HepG2 (cell line): ENCODE measurements around the gene NRAP. TPM values are rescaled to one million over a fixed set of nuclear protein-coding genes. Genes with fewer than 3 reads are reported as not detected.

Experiments
- ATAC-seq: fragments of 200-7000 bp; cut with Tn5 transposase; 3 replicates; pipeline ENCODE4 v1.9.1; 2020; ENCODE audit warnings: mild to moderate bottlenecking, moderate library complexity
- BruUV-seq: library from RNA; stranded (reverse); fragments of 400-500 nt; replicated peaks from 2 replicates; lab custom pipeline; 2021; lab: Mats Ljungman, UMichigan
- CTCF ChIA-PET: fragments of 300-600 bp; formaldehyde crosslinking; extraction: SDS; loops from one replicate; lab custom pipeline; 2021; ENCODE audit warnings: low total read pairs, inconsistent platforms, low intra/inter-chr PET ratio; lab: Yijun Ruan, JAX
- POLR2A ChIA-PET: fragments of 350-600 bp; sonication (Branson Sonifier 250); formaldehyde crosslinking; loops from one replicate; lab custom pipeline; 2020; ENCODE audit warnings: antibody characterized with exemption, inconsistent platforms; lab: Yijun Ruan, JAX
- DNase-seq: peaks from one replicate; pipeline ENCODE4 v3.0.0-alpha.2; 2015; ENCODE audit warnings: low spot score
- FAIRE-seq: peaks from 3 replicates; lab custom pipeline; 2011; peaks lifted over from hg19 to GRCh38; lab: Jason Lieb, UNC
- H2AFZ ChIP-seq: one replicate; pipeline ENCODE4 v1.6.1; 2011; ENCODE audit warnings: low read length, inconsistent platforms
- H3K27ac ChIP-seq: fragments of 300-600 bp; 3 replicates; pipeline ENCODE4 v1.8.0; 2011; ENCODE audit warnings: mixed run types, mild to moderate bottlenecking, mixed read lengths, low read length, inconsistent platforms; ENCODE audit not compliant: insufficient read depth; ENCODE audit errors: extremely low read length
- H3K27me3 ChIP-seq, 2 experiments: fragments of 200-600 bp in 1 of 2; 2 replicates in 1 of 2; 3 replicates in 1 of 2; pipeline versions ENCODE4 v1.6.0 to v1.8.0; 2011; ENCODE audit warnings: low read length in 2 of 2, mild to moderate bottlenecking in 2 of 2, moderate library complexity in 2 of 2, inconsistent platforms in 1 of 2; ENCODE audit not compliant: insufficient read depth in 2 of 2, control insufficient read depth in 1 of 2
- H3K36me3 ChIP-seq, 2 experiments: fragments of 200-600 bp in 1 of 2; replicated peaks in 1 of 2; 2 replicates in 1 of 2; 3 replicates in 1 of 2; pipeline versions ENCODE4 v1.5.1 to v1.8.0; 2011; ENCODE audit warnings: low read length in 2 of 2, inconsistent platforms in 1 of 2; ENCODE audit not compliant: insufficient read depth in 2 of 2, control insufficient read depth in 1 of 2
- H3K4me1 ChIP-seq: 2 replicates; pipeline ENCODE4 v1.5.1; 2012; ENCODE audit warnings: low read length, inconsistent platforms; ENCODE audit not compliant: insufficient read depth
- H3K4me2 ChIP-seq: 2 replicates; pipeline ENCODE4 v1.6.0; 2011; ENCODE audit warnings: low read depth, low read length, inconsistent platforms
- H3K4me3 ChIP-seq, 3 experiments: fragments of 200-600 bp in 1 of 3; sonication (generic), shearing (Covaris generic) in 1 of 3; replicated peaks in 1 of 3; 2 replicates each; pipeline ENCODE4 v1.5.1; 2011 to 2016; ENCODE audit warnings: low read length in 3 of 3, inconsistent platforms in 2 of 3, low read depth in 2 of 3, mild to moderate bottlenecking in 2 of 3, control low read depth in 1 of 3, mixed read lengths in 1 of 3; ENCODE audit not compliant: insufficient read depth in 1 of 3
- H3K79me2 ChIP-seq: one replicate; pipeline ENCODE4 v1.6.1; 2011; ENCODE audit warnings: low read length, inconsistent platforms; ENCODE audit not compliant: insufficient read depth
- H3K9ac ChIP-seq: 2 replicates; pipeline ENCODE4 v1.6.0; 2011; ENCODE audit warnings: mild to moderate bottlenecking, low read depth, low read length, inconsistent platforms; ENCODE audit not compliant: insufficient read depth
- H3K9me3 ChIP-seq: 2 replicates; pipeline ENCODE4 v1.5.1; 2012; ENCODE audit warnings: mild to moderate bottlenecking, low read length
- H4K20me1 ChIP-seq: 2 replicates; pipeline ENCODE4 v1.6.0; 2011; ENCODE audit warnings: inconsistent platforms, mild to moderate bottlenecking, low read length, moderate library complexity; ENCODE audit not compliant: insufficient read depth
- HMG20A ChIP-seq: IDR thresholded peaks from 2 replicates; pipeline ENCODE4 v1.6.1; 2016; ENCODE audit warnings: borderline replicate concordance
- NFIB ChIP-seq: sonication (generic); formaldehyde crosslinking; IDR thresholded peaks from 2 replicates; pipeline ENCODE4 v1.9.0; 2021; ENCODE audit warnings: missing genetic modification reagents, mild to moderate bottlenecking, borderline replicate concordance
- STAG1 ChIP-seq: sonication (generic); formaldehyde crosslinking; IDR thresholded peaks from 2 replicates; pipeline ENCODE4 v1.4.0; 2020; ENCODE audit warnings: missing genetic modification reagents
- ZNF615 ChIP-seq: sonication (generic); formaldehyde crosslinking; IDR thresholded peaks from 2 replicates; pipeline ENCODE4 v1.5.0; 2020; ENCODE audit warnings: mild to moderate bottlenecking, missing genetic modification reagents, borderline replicate concordance
- WGBS: methylation state at CpG from one replicate; pipeline ENCODE4 v1.1.6; 2017; ENCODE audit warnings: low lambda C conversion rate; 5-methylcytosine and 5-hydroxymethylcytosine counted together
- in situ Hi-C: cut with HindIII; loops from 2 replicates; pipeline ENCODE4 v1.10.0; 2017; ENCODE audit warnings: low pct_unique_long_range_greater_than_20kb; ENCODE audit not compliant: extremely low pct_ligation_motif_present
- intact Hi-C: fragments of 100-400 bp; cut with micrococcal nuclease; formaldehyde crosslinking; loops from one replicate; pipeline ENCODE4 v1.10.0; 2022; ENCODE audit not compliant: unreplicated experiment
- polyA plus RNA-seq, 8 experiments: library from polyadenylated mRNA; depleted of rRNA in 3 of 8; stranded (reverse) in 7 of 8; unstranded in 1 of 8; fragments of >200 nt; fragmentation: Illumina TruSeq in 4 of 8; extraction: Trizol in 4 of 8; gene quantifications; 2 replicates each; pipeline versions ENCODE4 v1.2.1 to v1.2.3, GENCODE V29; 2011 to 2016; ENCODE audit warnings: low read depth in 4 of 8, missing spikeins in 1 of 8, mixed read lengths in 1 of 8; ENCODE audit not compliant: insufficient read depth in 1 of 8
- total RNA-seq, 5 experiments: library from RNA; depleted of rRNA; stranded (reverse); fragments of >200 nt; fragmentation: Illumina TruSeq; extraction: Trizol; gene quantifications; 2 replicates each; pipeline ENCODE4 v1.2.3, GENCODE V29; 2016; ENCODE audit warnings: low read depth in 1 of 5
- TF ChIP-seq, protein P1 (sequence below): sonication (generic); formaldehyde crosslinking; IDR thresholded peaks from 2 replicates; pipeline ENCODE4 v1.4.0; 2020; ENCODE audit warnings: missing genetic modification reagents
- TF ChIP-seq, protein P2 (sequence below): sonication (generic); formaldehyde crosslinking; IDR thresholded peaks from one replicate; pipeline ENCODE4 v1.5.1; 2020; ENCODE audit warnings: mild to moderate bottlenecking, missing genetic modification reagents; ENCODE audit errors: not compliant biosample characterization
- TF ChIP-seq, protein P3 (sequence below): sonication (generic); formaldehyde crosslinking; IDR thresholded peaks from 2 replicates; pipeline ENCODE4 v1.8.0; 2022; ENCODE audit warnings: mild to moderate bottlenecking, missing genetic modification reagents; ENCODE audit not compliant: insufficient replicate concordance

The NRAP gene
- total and polyA plus RNA-seq, 2 of the 13 experiments (the other 11 are each of a cell fraction or from before 2014, with no cell fraction given) = not detected

DNA sequence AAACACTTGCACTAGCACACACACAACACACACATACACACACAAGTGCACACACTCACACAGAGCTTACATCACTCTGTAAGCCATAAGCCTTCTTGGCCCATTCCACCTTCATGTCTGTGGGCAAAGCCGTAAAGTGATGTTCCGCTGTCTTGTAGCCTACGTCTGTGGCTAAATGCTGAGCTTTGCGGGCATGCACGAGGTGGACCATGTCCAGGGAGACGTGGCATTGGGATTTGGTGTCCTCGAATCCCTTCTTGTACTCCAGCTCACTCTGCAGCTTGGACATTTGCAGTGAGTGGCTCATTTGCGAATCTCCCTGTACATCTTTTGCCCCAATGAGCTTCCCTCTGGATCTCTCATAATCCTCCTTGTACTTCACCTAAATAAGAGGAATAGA is 42.0 kb downstream of the NRAP start:
- no peak for FAIRE-seq
- in situ Hi-C loops (no loop called here), intact Hi-C loops (no loop called here)

More for the DNA sequence above, 42.0 kb downstream of the NRAP start:
- no peaks in the 10 kb centered on the region for H4K20me1 ChIP-seq
- peaks cover 2 to 48% of the 10 kb centered on the region in 2 experiments; a peak in 3 of 5 replicates for H3K27me3 ChIP-seq
- no peaks in the 10 kb centered on the region for H3K79me2 ChIP-seq
- H3K9ac ChIP-seq = no peak overlapping the region
- TF ChIP-seq, protein P1, sequence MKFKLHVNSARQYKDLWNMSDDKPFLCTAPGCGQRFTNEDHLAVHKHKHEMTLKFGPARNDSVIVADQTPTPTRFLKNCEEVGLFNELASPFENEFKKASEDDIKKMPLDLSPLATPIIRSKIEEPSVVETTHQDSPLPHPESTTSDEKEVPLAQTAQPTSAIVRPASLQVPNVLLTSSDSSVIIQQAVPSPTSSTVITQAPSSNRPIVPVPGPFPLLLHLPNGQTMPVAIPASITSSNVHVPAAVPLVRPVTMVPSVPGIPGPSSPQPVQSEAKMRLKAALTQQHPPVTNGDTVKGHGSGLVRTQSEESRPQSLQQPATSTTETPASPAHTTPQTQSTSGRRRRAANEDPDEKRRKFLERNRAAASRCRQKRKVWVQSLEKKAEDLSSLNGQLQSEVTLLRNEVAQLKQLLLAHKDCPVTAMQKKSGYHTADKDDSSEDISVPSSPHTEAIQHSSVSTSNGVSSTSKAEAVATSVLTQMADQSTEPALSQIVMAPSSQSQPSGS (CRISPR knock-in tag) = no peak
- TF ChIP-seq NFIB (CRISPR knock-in tag) = no peak
- no peak for TF ChIP-seq ZNF615 (CRISPR knock-in tag)
- TF ChIP-seq HMG20A (CRISPR knock-in tag) = no peak
- TF ChIP-seq STAG1 (CRISPR knock-in tag) = no peak
- TF ChIP-seq, protein P2, sequence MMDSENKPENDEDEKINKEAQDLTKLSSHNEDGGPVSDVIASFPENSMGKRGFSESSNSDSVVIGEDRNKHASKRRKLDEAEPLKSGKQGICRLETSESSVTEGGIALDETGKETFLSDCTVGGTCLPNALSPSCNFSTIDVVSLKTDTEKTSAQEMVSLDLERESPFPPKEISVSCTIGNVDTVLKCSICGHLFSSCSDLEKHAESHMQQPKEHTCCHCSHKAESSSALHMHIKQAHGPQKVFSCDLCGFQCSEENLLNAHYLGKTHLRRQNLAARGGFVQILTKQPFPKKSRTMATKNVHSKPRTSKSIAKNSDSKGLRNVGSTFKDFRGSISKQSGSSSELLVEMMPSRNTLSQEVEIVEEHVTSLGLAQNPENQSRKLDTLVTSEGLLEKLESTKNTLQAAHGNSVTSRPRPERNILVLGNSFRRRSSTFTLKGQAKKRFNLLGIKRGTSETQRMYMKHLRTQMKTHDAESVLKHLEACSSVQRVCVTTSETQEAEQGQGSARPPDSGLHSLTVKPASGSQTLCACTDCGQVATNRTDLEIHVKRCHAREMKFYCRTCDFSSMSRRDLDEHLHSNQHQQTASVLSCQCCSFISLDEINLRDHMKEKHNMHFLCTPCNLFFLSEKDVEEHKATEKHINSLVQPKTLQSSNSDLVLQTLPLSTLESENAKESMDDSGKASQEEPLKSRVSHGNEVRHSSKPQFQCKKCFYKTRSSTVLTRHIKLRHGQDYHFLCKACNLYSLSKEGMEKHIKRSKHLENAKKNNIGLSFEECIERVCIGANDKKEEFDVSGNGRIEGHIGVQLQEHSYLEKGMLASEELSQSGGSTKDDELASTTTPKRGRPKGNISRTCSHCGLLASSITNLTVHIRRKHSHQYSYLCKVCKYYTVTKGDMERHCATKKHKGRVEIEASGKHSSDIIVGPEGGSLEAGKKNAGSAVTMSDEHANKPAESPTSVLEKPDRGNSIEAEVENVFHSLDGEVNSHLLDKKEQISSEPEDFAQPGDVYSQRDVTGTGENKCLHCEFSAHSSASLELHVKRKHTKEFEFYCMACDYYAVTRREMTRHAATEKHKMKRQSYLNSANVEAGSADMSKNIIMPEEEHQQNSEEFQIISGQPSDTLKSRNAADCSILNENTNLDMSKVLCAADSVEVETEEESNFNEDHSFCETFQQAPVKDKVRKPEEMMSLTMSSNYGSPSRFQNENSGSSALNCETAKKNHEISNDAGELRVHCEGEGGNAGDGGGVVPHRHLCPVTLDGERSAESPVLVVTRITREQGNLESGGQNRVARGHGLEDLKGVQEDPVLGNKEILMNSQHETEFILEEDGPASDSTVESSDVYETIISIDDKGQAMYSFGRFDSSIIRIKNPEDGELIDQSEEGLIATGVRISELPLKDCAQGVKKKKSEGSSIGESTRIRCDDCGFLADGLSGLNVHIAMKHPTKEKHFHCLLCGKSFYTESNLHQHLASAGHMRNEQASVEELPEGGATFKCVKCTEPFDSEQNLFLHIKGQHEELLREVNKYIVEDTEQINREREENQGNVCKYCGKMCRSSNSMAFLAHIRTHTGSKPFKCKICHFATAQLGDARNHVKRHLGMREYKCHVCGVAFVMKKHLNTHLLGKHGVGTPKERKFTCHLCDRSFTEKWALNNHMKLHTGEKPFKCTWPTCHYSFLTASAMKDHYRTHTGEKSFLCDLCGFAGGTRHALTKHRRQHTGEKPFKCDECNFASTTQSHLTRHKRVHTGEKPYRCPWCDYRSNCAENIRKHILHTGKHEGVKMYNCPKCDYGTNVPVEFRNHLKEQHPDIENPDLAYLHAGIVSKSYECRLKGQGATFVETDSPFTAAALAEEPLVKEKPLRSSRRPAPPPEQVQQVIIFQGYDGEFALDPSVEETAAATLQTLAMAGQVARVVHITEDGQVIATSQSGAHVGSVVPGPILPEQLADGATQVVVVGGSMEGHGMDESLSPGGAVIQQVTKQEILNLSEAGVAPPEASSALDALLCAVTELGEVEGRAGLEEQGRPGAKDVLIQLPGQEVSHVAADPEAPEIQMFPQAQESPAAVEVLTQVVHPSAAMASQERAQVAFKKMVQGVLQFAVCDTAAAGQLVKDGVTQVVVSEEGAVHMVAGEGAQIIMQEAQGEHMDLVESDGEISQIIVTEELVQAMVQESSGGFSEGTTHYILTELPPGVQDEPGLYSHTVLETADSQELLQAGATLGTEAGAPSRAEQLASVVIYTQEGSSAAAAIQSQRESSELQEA (CRISPR knock-in tag) = no peak
- TF ChIP-seq, protein P3, sequence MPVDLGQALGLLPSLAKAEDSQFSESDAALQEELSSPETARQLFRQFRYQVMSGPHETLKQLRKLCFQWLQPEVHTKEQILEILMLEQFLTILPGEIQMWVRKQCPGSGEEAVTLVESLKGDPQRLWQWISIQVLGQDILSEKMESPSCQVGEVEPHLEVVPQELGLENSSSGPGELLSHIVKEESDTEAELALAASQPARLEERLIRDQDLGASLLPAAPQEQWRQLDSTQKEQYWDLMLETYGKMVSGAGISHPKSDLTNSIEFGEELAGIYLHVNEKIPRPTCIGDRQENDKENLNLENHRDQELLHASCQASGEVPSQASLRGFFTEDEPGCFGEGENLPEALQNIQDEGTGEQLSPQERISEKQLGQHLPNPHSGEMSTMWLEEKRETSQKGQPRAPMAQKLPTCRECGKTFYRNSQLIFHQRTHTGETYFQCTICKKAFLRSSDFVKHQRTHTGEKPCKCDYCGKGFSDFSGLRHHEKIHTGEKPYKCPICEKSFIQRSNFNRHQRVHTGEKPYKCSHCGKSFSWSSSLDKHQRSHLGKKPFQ = no peak
- DNase-seq (no peak), ATAC-seq (no peak)
- WGBS = 42% methylated on average over 8 of the region's 8 CpGs
- H3K4me1 ChIP-seq = no peaks in the 10 kb centered on the region
- no peak overlapping the region for H2AFZ ChIP-seq
- ChIA-PET POLR2A (no interaction called here), CTCF (no interaction called here)
- H3K9me3 ChIP-seq = no peaks in the 10 kb centered on the region
- BruUV-seq = no TSS peak
- H3K4me3 ChIP-seq = no peak overlapping the region
- H3K4me2 ChIP-seq = no peak overlapping the region
- no peaks in the 10 kb centered on the region for H3K36me3 ChIP-seq
- H3K27ac ChIP-seq = no peak overlapping the region
